Measurements from ENCODE around the gene CIAO1. TPM values are rescaled to one million over a fixed set of nuclear protein-coding genes. Genes with fewer than 3 reads are reported as not detected.

The CIAO1 gene
- total and polyA plus RNA-seq, 2 of the 13 experiments (the other 11 are each of a cell fraction or from before 2014, with no cell fraction given): 99.3 to 120 TPM

GRCh38 chr2:96264086-96264485 lies 1.9 kb upstream of the CIAO1 start:
- ChIA-PET POLR2A (interaction anchor here (0.7 to 3.6 kb wide), 4 partner anchors 12 to 57 kb away, joined by 3 to 46 read pairs (median 4); partner anchors contain the start of gene STARD7), CTCF (ENCODE audit: low intra/inter-chr PET ratio, low total read pairs) (interaction anchor here (2.8 kb wide), 1 partner anchor 11 kb away, joined by 19 read pairs; no protein-coding TSS in a partner anchor)
- in situ Hi-C loops (cut with HindIII; ENCODE audit: extremely low pct_ligation_motif_present, low pct_unique_long_range_greater_than_20kb): loop anchor here (5.0 kb wide), 2 partner anchors 57 to 122 kb away; partner anchors contain the start of gene STARD7
- no TSS peak for BruUV-seq (replicated peaks)
- TF ChIP-seq, protein P1, sequence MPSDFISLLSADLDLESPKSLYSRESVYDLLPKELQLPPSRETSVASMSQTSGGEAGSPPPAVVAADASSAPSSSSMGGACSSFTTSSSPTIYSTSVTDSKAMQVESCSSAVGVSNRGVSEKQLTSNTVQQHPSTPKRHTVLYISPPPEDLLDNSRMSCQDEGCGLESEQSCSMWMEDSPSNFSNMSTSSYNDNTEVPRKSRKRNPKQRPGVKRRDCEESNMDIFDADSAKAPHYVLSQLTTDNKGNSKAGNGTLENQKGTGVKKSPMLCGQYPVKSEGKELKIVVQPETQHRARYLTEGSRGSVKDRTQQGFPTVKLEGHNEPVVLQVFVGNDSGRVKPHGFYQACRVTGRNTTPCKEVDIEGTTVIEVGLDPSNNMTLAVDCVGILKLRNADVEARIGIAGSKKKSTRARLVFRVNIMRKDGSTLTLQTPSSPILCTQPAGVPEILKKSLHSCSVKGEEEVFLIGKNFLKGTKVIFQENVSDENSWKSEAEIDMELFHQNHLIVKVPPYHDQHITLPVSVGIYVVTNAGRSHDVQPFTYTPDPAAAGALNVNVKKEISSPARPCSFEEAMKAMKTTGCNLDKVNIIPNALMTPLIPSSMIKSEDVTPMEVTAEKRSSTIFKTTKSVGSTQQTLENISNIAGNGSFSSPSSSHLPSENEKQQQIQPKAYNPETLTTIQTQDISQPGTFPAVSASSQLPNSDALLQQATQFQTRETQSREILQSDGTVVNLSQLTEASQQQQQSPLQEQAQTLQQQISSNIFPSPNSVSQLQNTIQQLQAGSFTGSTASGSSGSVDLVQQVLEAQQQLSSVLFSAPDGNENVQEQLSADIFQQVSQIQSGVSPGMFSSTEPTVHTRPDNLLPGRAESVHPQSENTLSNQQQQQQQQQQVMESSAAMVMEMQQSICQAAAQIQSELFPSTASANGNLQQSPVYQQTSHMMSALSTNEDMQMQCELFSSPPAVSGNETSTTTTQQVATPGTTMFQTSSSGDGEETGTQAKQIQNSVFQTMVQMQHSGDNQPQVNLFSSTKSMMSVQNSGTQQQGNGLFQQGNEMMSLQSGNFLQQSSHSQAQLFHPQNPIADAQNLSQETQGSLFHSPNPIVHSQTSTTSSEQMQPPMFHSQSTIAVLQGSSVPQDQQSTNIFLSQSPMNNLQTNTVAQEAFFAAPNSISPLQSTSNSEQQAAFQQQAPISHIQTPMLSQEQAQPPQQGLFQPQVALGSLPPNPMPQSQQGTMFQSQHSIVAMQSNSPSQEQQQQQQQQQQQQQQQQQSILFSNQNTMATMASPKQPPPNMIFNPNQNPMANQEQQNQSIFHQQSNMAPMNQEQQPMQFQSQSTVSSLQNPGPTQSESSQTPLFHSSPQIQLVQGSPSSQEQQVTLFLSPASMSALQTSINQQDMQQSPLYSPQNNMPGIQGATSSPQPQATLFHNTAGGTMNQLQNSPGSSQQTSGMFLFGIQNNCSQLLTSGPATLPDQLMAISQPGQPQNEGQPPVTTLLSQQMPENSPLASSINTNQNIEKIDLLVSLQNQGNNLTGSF (CRISPR knock-in tag; IDR thresholded peaks at IDR 0.05): no peak
- peak; percentile 42; the same call in 1 of the 2 replicates for TF ChIP-seq ZBTB38 (CRISPR knock-in tag; IDR thresholded peaks at IDR 0.05)
- no peak for TF ChIP-seq LCORL (IDR thresholded peaks at IDR 0.05)
- TF ChIP-seq LCORL (CRISPR knock-in tag; IDR thresholded peaks at IDR 0.05): 0 out of 2 replicates have a peak, but pooled peaks have one; percentile 8
- no peak for TF ChIP-seq GABPA (IDR thresholded peaks at IDR 0.05; ENCODE audit: low read depth, low read length)
- TF ChIP-seq GABPA (CRISPR knock-in tag; IDR thresholded peaks at IDR 0.05; ENCODE audit: low read depth): peak; percentile 50; the same call in 1 of the 2 replicates
- Histone ChIP-seq H3K9ac (ENCODE audit: insufficient read depth, low read depth, low read length) (peak overlapping the region; percentile 82), H2AFZ (ENCODE audit: low read length) (no peak overlapping the region), H3K27me3 (ENCODE audit: control insufficient read depth in 1 of 2, insufficient read depth in 2 of 2, low read length in 2 of 2) (no peaks in the 10 kb centered on the region; a peak in 1 of 5 replicates), H3K9me3 (ENCODE audit: low read length) (no peaks in the 10 kb centered on the region), H3K27ac (ENCODE audit: extremely low read length, insufficient read depth, low read length) (peak overlapping the region; percentile 71), H3K4me2 (ENCODE audit: low read depth, low read length) (peak overlapping the region; percentile 88), H3K36me3 (replicated peaks in 1 of 2; ENCODE audit: control insufficient read depth in 1 of 2, insufficient read depth in 2 of 2, low read length in 2 of 2) (peaks cover 12 to 29% of the 10 kb centered on the region in 2 experiments), H4K20me1 (ENCODE audit: insufficient read depth, low read length) (peaks cover 6% of the 10 kb centered on the region), H3K4me3 (replicated peaks in 1 of 3; ENCODE audit: insufficient read depth in 1 of 3, low read depth in 2 of 3, low read length in 3 of 3) (peak overlapping the region; percentile 95 to 97 (median 96)), H3K4me1 (ENCODE audit: insufficient read depth, low read length) (peaks cover 67% of the 10 kb centered on the region), H3K79me2 (ENCODE audit: insufficient read depth, low read length) (peaks cover 64% of the 10 kb centered on the region)
- 82% methylated on average over 4 of the region's 4 CpGs for WGBS (ENCODE audit: low lambda C conversion rate)
- no peak for FAIRE-seq
- DNase-seq (ENCODE audit: low spot score): no peak
- intact Hi-C loops (cut with micrococcal nuclease; ENCODE audit: unreplicated experiment): no loop called here
- ATAC-seq: no peak

Data from HepG2 (cell line).